ENCODE measurements around the gene RPL29. TPM values are rescaled to one million over a fixed set of nuclear protein-coding genes. Genes with fewer than 3 reads are reported as not detected.

Gene RPL29
- total RNA-seq, 1 donor from 2014 or later, result 588 TPM

DNA sequence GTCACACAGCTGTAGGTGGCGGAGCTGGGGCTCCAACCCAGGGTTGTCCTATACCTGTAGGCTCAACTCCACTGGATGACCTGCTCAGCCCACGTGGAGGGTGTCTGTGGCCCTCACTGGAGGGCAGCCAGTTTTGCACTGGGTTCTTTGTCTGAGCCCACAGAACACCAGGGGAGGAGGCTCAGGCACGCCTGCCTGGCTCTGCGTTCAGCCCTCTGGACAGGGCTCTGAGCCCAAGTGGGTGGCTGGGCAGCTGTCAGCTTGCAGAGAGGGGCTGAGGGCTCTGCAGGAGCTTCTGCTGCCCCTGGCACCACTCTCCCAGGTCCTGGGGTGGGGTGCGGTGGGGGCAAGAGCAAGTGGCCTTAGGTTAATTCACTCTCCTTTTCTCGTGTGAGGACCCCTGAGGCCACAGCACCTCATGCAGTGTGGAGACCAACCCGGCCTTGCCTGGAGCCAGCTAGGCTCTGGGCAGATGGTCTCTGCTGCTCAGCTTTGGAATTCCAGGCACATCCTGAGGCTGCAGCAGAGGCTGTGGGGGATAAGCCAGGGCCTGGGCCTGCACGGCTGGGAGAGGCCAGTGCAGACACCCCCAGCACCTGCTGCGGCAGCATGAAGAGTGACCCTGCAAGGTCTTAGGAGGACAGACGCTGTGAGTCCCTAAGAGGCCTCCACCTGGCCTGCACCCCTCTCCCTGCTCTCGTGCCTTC, 37.2 kb upstream of the RPL29 start:
- no peak overlapping the region for H3K4me3 Mint-ChIP-seq (ENCODE audit: unreplicated experiment)
- no peak overlapping the region for H3K27ac Mint-ChIP-seq (ENCODE audit: unreplicated experiment)
- DNase-seq, result peak; percentile 67
- no peaks in the 10 kb centered on the region for H3K36me3 Mint-ChIP-seq (ENCODE audit: unreplicated experiment)
- H3K9me3 Mint-ChIP-seq (ENCODE audit: unreplicated experiment), result peaks cover 2% of the 10 kb centered on the region
- peaks cover 6% of the 10 kb centered on the region for H3K27me3 Mint-ChIP-seq (ENCODE audit: unreplicated experiment)
- TF ChIP-seq, protein P1, sequence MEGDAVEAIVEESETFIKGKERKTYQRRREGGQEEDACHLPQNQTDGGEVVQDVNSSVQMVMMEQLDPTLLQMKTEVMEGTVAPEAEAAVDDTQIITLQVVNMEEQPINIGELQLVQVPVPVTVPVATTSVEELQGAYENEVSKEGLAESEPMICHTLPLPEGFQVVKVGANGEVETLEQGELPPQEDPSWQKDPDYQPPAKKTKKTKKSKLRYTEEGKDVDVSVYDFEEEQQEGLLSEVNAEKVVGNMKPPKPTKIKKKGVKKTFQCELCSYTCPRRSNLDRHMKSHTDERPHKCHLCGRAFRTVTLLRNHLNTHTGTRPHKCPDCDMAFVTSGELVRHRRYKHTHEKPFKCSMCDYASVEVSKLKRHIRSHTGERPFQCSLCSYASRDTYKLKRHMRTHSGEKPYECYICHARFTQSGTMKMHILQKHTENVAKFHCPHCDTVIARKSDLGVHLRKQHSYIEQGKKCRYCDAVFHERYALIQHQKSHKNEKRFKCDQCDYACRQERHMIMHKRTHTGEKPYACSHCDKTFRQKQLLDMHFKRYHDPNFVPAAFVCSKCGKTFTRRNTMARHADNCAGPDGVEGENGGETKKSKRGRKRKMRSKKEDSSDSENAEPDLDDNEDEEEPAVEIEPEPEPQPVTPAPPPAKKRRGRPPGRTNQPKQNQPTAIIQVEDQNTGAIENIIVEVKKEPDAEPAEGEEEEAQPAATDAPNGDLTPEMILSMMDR (IDR thresholded peaks at IDR 0.05; ENCODE audit: partially characterized antibody, unreplicated experiment), result no peak
- H3K4me1 Mint-ChIP-seq (ENCODE audit: low read depth, unreplicated experiment), result peaks cover 21% of the 10 kb centered on the region

DNA sequence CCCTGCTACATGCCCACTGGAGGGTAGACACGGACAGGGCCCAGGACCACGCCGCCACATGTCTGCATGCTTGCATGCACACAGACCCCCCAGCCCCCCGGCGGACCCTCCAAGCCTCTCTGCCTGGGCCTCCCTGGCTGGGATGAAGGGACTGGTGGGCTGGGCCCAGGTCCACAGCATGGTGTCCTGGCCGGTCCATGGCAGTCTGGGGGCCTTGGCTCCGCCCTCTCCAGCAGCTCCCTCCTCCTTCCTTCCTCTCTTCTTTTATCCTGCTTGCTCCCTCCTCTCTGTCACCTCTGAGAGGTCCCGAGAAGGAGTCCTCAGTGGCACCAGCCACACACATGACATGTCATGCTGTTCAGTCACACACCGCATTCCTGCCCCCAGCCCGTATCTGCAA, 36.2 kb upstream of the RPL29 start:
- H3K9me3 Mint-ChIP-seq (ENCODE audit: unreplicated experiment), result peaks cover 2% of the 10 kb centered on the region
- TF ChIP-seq, protein P1 (IDR thresholded peaks at IDR 0.05; ENCODE audit: partially characterized antibody, unreplicated experiment), result no peak
- no peak for DNase-seq
- peaks cover 21% of the 10 kb centered on the region for H3K4me1 Mint-ChIP-seq (ENCODE audit: low read depth, unreplicated experiment)
- H3K27me3 Mint-ChIP-seq (ENCODE audit: unreplicated experiment), result peaks cover 6% of the 10 kb centered on the region
- H3K4me3 Mint-ChIP-seq (ENCODE audit: unreplicated experiment), result no peak overlapping the region
- no peaks in the 10 kb centered on the region for H3K36me3 Mint-ChIP-seq (ENCODE audit: unreplicated experiment)
- no peak overlapping the region for H3K27ac Mint-ChIP-seq (ENCODE audit: unreplicated experiment)

DNA sequence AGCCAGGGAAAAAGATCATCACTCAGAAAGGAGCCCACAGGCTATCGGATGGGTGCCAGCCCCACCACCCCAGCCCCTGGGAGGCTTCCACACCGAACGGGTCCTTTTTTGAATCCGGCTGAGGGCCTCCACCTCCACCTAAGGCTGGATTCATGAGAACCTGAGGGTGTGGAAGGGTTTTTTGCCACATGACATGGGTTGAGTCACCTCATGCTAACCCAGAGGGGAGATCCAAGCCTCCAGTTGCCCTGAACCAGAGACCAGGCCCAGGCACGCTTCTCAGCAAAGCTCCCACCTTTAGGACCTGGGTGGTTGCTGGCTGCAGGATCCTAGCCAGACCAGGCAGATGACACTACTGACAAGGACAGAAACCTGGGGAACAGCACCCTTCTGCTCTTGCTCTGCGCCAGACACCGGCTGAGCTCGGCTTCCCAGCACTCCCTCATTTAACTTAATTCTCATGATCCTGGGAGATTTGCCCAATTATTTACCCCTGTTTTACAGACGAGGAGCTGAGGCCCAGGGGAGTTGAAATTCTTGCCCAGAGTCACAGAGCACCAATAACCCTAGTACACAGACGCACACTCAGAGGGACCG, 35.1 kb upstream of the RPL29 start:
- peaks cover 13% of the 10 kb centered on the region for H3K27me3 Mint-ChIP-seq (ENCODE audit: unreplicated experiment)
- no peak overlapping the region for H3K27ac Mint-ChIP-seq (ENCODE audit: unreplicated experiment)
- H3K4me3 Mint-ChIP-seq (ENCODE audit: unreplicated experiment), result no peak overlapping the region
- peaks cover 4% of the 10 kb centered on the region for H3K36me3 Mint-ChIP-seq (ENCODE audit: unreplicated experiment)
- DNase-seq, result no peak
- H3K4me1 Mint-ChIP-seq (ENCODE audit: low read depth, unreplicated experiment), result peaks cover 17% of the 10 kb centered on the region
- H3K9me3 Mint-ChIP-seq (ENCODE audit: unreplicated experiment), result peaks cover 9% of the 10 kb centered on the region
- TF ChIP-seq, protein P1 (IDR thresholded peaks at IDR 0.05; ENCODE audit: partially characterized antibody, unreplicated experiment), result no peak

DNA sequence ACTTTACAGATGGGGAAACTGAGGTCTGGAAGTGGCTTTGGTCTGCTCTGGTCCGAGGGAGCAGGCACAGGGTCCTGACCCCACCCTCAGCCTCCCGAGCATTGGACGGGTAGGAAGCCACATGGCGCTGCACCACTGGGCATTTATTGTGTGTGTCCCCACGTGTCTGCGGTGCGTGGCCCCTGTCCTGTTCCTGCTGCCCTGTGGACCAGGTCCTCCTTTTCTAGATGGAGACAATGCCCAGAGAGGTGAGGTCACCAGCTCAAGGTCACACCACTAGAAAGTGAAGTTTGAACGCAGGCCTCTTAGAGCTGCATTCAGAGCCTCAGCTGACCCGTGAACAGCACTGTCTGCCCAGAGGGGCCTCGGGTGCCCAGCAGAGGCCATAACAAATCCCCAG, 33.8 kb upstream of the RPL29 start:
- TF ChIP-seq, protein P1 (IDR thresholded peaks at IDR 0.05; ENCODE audit: partially characterized antibody, unreplicated experiment), result no peak
- peaks cover 20% of the 10 kb centered on the region for H3K27me3 Mint-ChIP-seq (ENCODE audit: unreplicated experiment)
- DNase-seq, result no peak
- peaks cover 4% of the 10 kb centered on the region for H3K36me3 Mint-ChIP-seq (ENCODE audit: unreplicated experiment)
- no peak overlapping the region for H3K27ac Mint-ChIP-seq (ENCODE audit: unreplicated experiment)
- peaks cover 21% of the 10 kb centered on the region for H3K9me3 Mint-ChIP-seq (ENCODE audit: unreplicated experiment)
- no peak overlapping the region for H3K4me3 Mint-ChIP-seq (ENCODE audit: unreplicated experiment)
- H3K4me1 Mint-ChIP-seq (ENCODE audit: low read depth, unreplicated experiment), result peaks cover 26% of the 10 kb centered on the region

DNA sequence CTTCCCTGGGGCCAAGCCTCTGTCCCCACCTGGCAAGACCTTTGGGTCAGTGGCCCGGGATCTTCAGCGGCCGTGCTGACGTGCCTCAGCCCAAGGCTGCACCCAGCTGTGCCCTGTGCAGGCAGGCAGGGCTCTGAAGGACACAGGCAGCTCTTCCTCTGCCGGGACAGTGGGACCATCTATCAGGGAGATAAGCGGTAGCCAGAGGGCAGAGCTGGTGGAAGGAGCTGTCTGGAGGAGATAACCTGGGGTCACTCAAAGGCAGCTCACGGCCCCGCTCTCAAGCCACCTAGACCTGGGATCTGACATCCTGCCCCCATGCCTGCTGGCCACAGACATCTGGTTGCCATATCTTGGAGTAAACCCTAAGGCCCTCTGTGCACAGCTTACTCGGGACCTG, 33.4 kb upstream of the RPL29 start:
- Mint-ChIP-seq H3K4me3 (ENCODE audit: unreplicated experiment) (no peak overlapping the region), H3K27ac (ENCODE audit: unreplicated experiment) (no peak overlapping the region), H3K27me3 (ENCODE audit: unreplicated experiment) (peaks cover 24% of the 10 kb centered on the region), H3K4me1 (ENCODE audit: low read depth, unreplicated experiment) (peaks cover 31% of the 10 kb centered on the region), H3K36me3 (ENCODE audit: unreplicated experiment) (peaks cover 4% of the 10 kb centered on the region), H3K9me3 (ENCODE audit: unreplicated experiment) (peaks cover 24% of the 10 kb centered on the region)
- TF ChIP-seq, protein P1 (IDR thresholded peaks at IDR 0.05; ENCODE audit: partially characterized antibody, unreplicated experiment), result no peak
- no peak for DNase-seq

Measured in glutamatergic neuron (in vitro differentiated cells).